Measurements from ENCODE around the gene SAYSD1.

DNA sequence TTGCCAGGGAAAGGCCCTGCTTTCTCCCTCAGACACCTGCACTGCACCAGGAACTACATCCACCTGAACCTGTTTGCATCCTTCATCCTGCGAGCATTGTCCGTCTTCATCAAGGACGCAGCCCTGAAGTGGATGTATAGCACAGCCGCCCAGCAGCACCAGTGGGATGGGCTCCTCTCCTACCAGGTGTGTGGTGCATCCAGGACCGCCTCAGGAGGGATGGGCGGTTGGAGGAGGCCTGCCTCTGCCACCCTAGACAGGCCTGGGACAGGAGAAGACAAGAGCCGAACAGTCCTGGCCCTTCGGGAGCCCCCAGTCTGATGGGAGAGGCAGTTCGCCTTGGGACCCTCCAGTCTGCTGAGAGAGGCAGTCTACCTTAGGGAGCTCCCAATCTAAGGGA, 42.2 kb downstream of the SAYSD1 start:
- TF ChIP-seq, protein P1, sequence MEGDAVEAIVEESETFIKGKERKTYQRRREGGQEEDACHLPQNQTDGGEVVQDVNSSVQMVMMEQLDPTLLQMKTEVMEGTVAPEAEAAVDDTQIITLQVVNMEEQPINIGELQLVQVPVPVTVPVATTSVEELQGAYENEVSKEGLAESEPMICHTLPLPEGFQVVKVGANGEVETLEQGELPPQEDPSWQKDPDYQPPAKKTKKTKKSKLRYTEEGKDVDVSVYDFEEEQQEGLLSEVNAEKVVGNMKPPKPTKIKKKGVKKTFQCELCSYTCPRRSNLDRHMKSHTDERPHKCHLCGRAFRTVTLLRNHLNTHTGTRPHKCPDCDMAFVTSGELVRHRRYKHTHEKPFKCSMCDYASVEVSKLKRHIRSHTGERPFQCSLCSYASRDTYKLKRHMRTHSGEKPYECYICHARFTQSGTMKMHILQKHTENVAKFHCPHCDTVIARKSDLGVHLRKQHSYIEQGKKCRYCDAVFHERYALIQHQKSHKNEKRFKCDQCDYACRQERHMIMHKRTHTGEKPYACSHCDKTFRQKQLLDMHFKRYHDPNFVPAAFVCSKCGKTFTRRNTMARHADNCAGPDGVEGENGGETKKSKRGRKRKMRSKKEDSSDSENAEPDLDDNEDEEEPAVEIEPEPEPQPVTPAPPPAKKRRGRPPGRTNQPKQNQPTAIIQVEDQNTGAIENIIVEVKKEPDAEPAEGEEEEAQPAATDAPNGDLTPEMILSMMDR (IDR thresholded peaks at IDR 0.05; ENCODE audit: low read depth, low read length), result no peak
- TF ChIP-seq EZH2phosphoT487 (IDR thresholded peaks at IDR 0.05; ENCODE audit: low read depth), result no peak
